ENCODE measurements around the gene YIPF7. TPM values are rescaled to one million over a fixed set of nuclear protein-coding genes. Genes with fewer than 3 reads are reported as not detected.

YIPF7 gene
- total and polyA plus RNA-seq, 8 donors = not detected

GRCh38 chr4:44662623-44663005 is 11.2 kb upstream of the YIPF7 start:
- intact Hi-C loops (cut with DNase I; ENCODE audit: low total_unique reads) = no loop called here
- Histone ChIP-seq H3K9me3 (no peaks in the 10 kb centered on the region), H3K4me3 (no peak overlapping the region), H3K4me1 (no peaks in the 10 kb centered on the region), H3K36me3 (no peaks in the 10 kb centered on the region), H3K27me3 (no peaks in the 10 kb centered on the region), H3K27ac (no peak overlapping the region)
- 40 to 80% (median 50%) methylated on average over 2 of the region's 2 CpGs for WGBS, 5 donors
- no peak for DNase-seq
- TF ChIP-seq POLR2A (IDR thresholded peaks at IDR 0.05) (no peak), POLR2AphosphoS5 (IDR thresholded peaks at IDR 0.05) (no peak)

GRCh38 chr4:44661940-44662622 is 10.7 kb upstream of the YIPF7 start:
- H3K4me1 ChIP-seq = no peaks in the 10 kb centered on the region
- WGBS, 5 donors = 82 to 90% (median 84%) methylated on average over 1 of the region's 1 CpG
- no peaks in the 10 kb centered on the region for H3K9me3 ChIP-seq
- no peak for TF ChIP-seq POLR2A (IDR thresholded peaks at IDR 0.05)
- no peak for TF ChIP-seq CTCF (IDR thresholded peaks at IDR 0.05)
- no peak for TF ChIP-seq POLR2AphosphoS5 (IDR thresholded peaks at IDR 0.05)
- no peak for TF ChIP-seq EP300 (IDR thresholded peaks at IDR 0.05)
- no peak overlapping the region for H3K4me3 ChIP-seq
- no peak overlapping the region for H3K27ac ChIP-seq
- DNase-seq = no peak
- intact Hi-C loops (cut with DNase I; ENCODE audit: low total_unique reads) = no loop called here
- H3K27me3 ChIP-seq = no peaks in the 10 kb centered on the region
- H3K36me3 ChIP-seq = no peaks in the 10 kb centered on the region

- 38 to 78% (median 57%) methylated on average over 3 of the region's 3 CpGs for WGBS, 5 donors
- Histone ChIP-seq H3K36me3 (no peaks in the 10 kb centered on the region), H3K4me3 (no peak overlapping the region), H3K4me1 (no peaks in the 10 kb centered on the region), H3K27me3 (no peaks in the 10 kb centered on the region), H3K27ac (no peak overlapping the region), H3K9me3 (no peaks in the 10 kb centered on the region)
- intact Hi-C loops (cut with DNase I; ENCODE audit: low total_unique reads) = no loop called here
- DNase-seq = no peak
- no peak for TF ChIP-seq EP300 (IDR thresholded peaks at IDR 0.05)
- TF ChIP-seq POLR2A (IDR thresholded peaks at IDR 0.05) = no peak
- no peak for TF ChIP-seq CTCF (IDR thresholded peaks at IDR 0.05)
- TF ChIP-seq POLR2AphosphoS5 (IDR thresholded peaks at IDR 0.05) = no peak
Observed at GRCh38 chr4:44660396-44660795, 9.0 kb upstream of the YIPF7 start.

GRCh38 chr4:44652002-44652401 is 577 bp upstream of the YIPF7 start:
- Histone ChIP-seq H3K27me3 (no peaks in the 10 kb centered on the region), H3K9me3 (no peaks in the 10 kb centered on the region), H3K4me1 (no peaks in the 10 kb centered on the region), H3K27ac (no peak overlapping the region), H3K4me3 (no peak overlapping the region), H3K36me3 (no peaks in the 10 kb centered on the region)
- DNase-seq = no peak
- intact Hi-C loops (cut with DNase I; ENCODE audit: low total_unique reads) = no loop called here
- 68 to 88% (median 83%) methylated on average over 1 of the region's 1 CpG for WGBS, 5 donors
- TF ChIP-seq EP300 (IDR thresholded peaks at IDR 0.05) (no peak), POLR2AphosphoS5 (IDR thresholded peaks at IDR 0.05) (no peak), CTCF (IDR thresholded peaks at IDR 0.05) (no peak), POLR2A (IDR thresholded peaks at IDR 0.05) (no peak)

- DNase-seq = no peak
- TF ChIP-seq POLR2A (IDR thresholded peaks at IDR 0.05) (no peak), POLR2AphosphoS5 (IDR thresholded peaks at IDR 0.05) (no peak), EP300 (IDR thresholded peaks at IDR 0.05) (no peak), CTCF (IDR thresholded peaks at IDR 0.05) (no peak)
Observed at GRCh38 chr4:44646151-44646550, 5.3 kb downstream of the YIPF7 start.

More at GRCh38 chr4:44646151-44646550, 5.3 kb downstream of the YIPF7 start:
- Histone ChIP-seq H3K4me1 (no peaks in the 10 kb centered on the region), H3K9me3 (peaks cover 0 to 18% (median 13%) of the 10 kb centered on the region in 4 donors), H3K4me3 (no peak overlapping the region), H3K27me3 (no peaks in the 10 kb centered on the region), H3K36me3 (no peaks in the 10 kb centered on the region), H3K27ac (no peak overlapping the region)
- WGBS, 5 donors = 34 to 63% (median 37%) methylated on average over 1 of the region's 1 CpG
- intact Hi-C loops (cut with DNase I; ENCODE audit: low total_unique reads) = no loop called here
